ENCODE measurements around the gene SLC52A3.
A peak's percentile ranks its signal among the peaks of the same experiment; 100 is the strongest.
"Not testable (repeated sequence)": the region's sequence is repeated elsewhere in the genome, so short reads cannot be mapped to it uniquely, and the experiment has no call there.

SLC52A3 gene

GRCh38 chr20:725491-725890, 42.8 kb downstream of the SLC52A3 start:
- peak; percentile 37 for DNase-seq

GRCh38 chr20:724797-725196, 43.5 kb downstream of the SLC52A3 start:
- DNase-seq: not testable (repeated sequence)

DNA sequence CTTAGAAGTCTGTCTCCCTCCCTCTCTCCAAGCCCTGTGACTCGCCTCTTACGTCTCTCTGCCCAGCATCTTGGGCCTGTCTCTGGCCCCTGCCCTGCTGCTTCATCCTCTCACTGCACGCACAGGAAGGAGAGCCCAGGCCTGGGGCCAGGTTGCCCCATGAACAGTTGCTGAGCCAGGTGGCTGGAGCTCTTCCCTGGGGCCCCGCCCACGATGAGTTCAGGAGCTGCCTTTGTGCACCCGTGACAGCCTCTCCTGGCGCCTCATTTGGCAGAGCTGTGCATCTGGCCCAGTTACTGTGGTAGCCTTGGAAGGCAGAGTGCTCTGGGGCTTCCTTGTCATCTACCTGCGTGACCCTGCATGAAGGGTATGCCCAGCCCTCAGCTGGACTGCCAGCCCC, 44.5 kb downstream of the SLC52A3 start:
- DNase-seq: no peak

DNA sequence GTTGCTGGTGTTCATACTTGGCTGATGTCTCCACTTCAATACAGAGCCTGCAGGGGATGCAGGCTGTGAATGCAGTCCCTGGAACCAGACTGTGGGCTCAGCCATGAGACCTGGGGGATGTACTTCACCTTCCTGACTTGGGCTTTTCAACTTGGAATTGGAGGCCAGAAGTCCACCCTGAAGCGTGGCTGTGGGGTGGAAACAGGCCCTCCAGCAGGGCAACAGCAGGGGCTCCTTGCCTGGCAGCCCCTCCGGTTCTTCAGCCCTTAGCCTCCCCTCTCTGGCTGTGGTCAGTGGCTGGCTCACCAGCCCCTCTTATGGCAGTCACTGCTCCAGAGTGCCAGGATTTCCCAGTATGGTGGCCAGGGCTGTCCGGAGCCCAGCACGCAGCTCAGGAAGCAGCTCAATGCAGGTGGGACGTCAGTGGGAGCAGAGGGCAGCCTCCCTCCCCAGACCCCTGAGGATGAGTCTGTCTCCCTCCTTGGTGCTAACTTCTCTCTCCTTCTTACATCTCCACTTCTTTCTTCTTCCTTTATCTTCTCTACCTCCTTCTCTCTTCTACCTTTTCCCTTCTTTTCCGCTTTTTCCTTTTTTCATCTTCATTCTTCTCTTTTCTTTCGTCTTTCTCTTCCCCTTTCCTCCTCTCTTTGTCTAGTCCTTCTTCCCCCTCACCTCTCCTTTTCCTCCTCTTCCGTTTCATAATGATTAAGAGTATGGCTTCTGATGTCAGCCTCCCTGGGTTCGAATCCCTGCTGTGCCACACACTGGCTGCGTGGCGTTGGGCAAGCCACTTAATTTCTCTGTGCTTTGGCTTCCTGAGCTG, 45.3 kb downstream of the SLC52A3 start:
- DNase-seq: no peak

GRCh38 chr20:721876-722275, 46.4 kb downstream of the SLC52A3 start:
- no peak for DNase-seq

DNA sequence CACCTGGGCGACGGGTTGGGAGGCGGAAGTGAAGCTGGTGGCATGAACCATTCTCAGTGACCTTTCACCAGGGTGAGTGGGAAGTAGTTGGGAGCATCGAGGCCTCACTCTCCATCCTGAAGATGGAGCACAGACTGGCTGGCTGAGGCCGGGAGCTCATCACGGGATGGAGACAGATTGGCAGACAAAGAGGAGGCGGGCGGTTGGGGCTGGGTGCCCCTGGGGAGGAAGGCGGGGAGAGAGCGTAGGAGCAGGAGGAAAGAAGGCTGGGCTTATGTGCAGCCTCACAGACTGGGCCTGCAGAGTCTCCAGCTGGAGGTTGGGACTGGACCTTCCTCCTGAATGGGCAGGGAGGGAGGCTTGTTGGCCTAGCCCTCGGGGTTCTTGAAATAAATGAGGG, 48.5 kb downstream of the SLC52A3 start:
- DNase-seq: no peak

GRCh38 chr20:719068-719467, 49.2 kb downstream of the SLC52A3 start:
- DNase-seq: no peak

- DNase-seq: no peak
Measured at GRCh38 chr20:717832-718231, 50.5 kb downstream of the SLC52A3 start.

- DNase-seq: no peak
Measured at GRCh38 chr20:717271-717670, 51.0 kb downstream of the SLC52A3 start.

DNA sequence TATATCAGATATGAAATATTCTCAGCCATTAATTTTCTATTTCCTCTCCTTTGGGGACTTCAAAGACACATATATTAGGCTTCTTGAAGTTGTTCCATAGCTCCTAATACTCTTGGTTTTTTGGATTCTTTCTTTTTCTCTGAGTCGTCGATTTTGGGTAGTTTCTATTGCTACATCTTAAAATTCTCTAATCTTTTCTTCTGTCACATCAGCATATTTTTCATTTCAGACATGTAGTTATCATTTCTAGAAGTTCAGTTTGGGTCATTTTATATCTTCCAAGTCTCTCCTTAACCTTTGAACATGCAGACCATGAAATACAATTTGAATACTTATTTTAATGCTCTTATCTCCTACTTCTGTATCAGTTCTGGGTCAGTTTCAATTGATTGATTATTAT, 53.8 kb downstream of the SLC52A3 start:
- DNase-seq: no peak

- DNase-seq: peak; percentile 48
Measured at GRCh38 chr20:711576-711975, 56.7 kb downstream of the SLC52A3 start.

- no peak for DNase-seq
Measured at GRCh38 chr20:710780-711450, 57.4 kb downstream of the SLC52A3 start.
